HG03064 (cell line): ENCODE measurements around the gene IFT25.

ENCODE experiments used
- ATAC-seq: cut with Tn5 transposase; IDR thresholded peaks from one replicate; pipeline ENCODE4 v1.9.1; 2021; ENCODE audit warnings: low read depth; ENCODE audit not compliant: unreplicated experiment

IFT25 gene

GRCh38 chr1:53957194-53957818 lies 11.8 kb upstream of the IFT25 start:
- no peak for ATAC-seq

- no peak for ATAC-seq
Measured at GRCh38 chr1:53956308-53957168, 11.0 kb upstream of the IFT25 start.

- no peak for ATAC-seq
Measured at GRCh38 chr1:53954128-53954527, 8.6 kb upstream of the IFT25 start.

- no peak for ATAC-seq
Measured at GRCh38 chr1:53951697-53952096, 6.2 kb upstream of the IFT25 start.

GRCh38 chr1:53949023-53949990 lies 3.8 kb upstream of the IFT25 start:
- ATAC-seq, result no peak

- ATAC-seq, result no peak
Measured at GRCh38 chr1:53948291-53948690, 2.8 kb upstream of the IFT25 start.

- ATAC-seq, result no peak
Measured at GRCh38 chr1:53947172-53947907, 1.8 kb upstream of the IFT25 start.

GRCh38 chr1:53946252-53947171 lies 1.0 kb upstream of the IFT25 start, which contains the start of gene LRRC42:
Gene LRRC42 (plus strand): TSS chr1:53946350. CDS start chr1:53952000, 5,650 bp downstream.
- ATAC-seq, result peak; percentile 66

- no peak for ATAC-seq
Measured at GRCh38 chr1:53945183-53945432, 391 bp downstream of the IFT25 start.

- ATAC-seq, result no peak
Measured at GRCh38 chr1:53944469-53945182, 873 bp downstream of the IFT25 start.

- ATAC-seq, result no peak
Measured at GRCh38 chr1:53943490-53944043, 1.9 kb downstream of the IFT25 start.

GRCh38 chr1:53943090-53943489 lies 2.4 kb downstream of the IFT25 start:
- ATAC-seq, result no peak

- no peak for ATAC-seq
Measured at GRCh38 chr1:53942127-53942957, 3.2 kb downstream of the IFT25 start.

- ATAC-seq, result no peak
Measured at GRCh38 chr1:53938136-53938830, 7.2 kb downstream of the IFT25 start.

- ATAC-seq, result no peak
Measured at GRCh38 chr1:53936430-53936829, 9.1 kb downstream of the IFT25 start.

GRCh38 chr1:53934170-53934765 lies 11.2 kb downstream of the IFT25 start:
- no peak for ATAC-seq

- ATAC-seq, result no peak
Measured at GRCh38 chr1:53931523-53931922, 14.0 kb downstream of the IFT25 start.
